ENCODE results near the gene VENTX.

GRCh38 chr10:133199488-133199885 is 38.2 kb upstream of the VENTX start:
- TF ChIP-seq CTCF (IDR thresholded peaks at IDR 0.05) (no peak), EZH2 (IDR thresholded peaks at IDR 0.05) (no peak), EZH2phosphoT487 (IDR thresholded peaks at IDR 0.05) (no peak)

Data from neural progenitor cell (in vitro differentiated cells).